B cell (primary cell): Measurements from ENCODE around the gene HES2. TPM values are rescaled to one million over a fixed set of nuclear protein-coding genes. Genes with fewer than 3 reads are reported as not detected.
A peak's percentile ranks its signal among the peaks of the same experiment; 100 is the strongest.

Source experiments
- ATAC-seq: fragments of 200-7000 bp; cut with Tn5 transposase; one replicate; pipeline ENCODE4 v1.10.0; 2021; ENCODE audit warnings: low read depth, mild to moderate bottlenecking, moderate number of reproducible peaks, moderate library complexity
- CTCF ChIA-PET: fragments of 350-600 bp; sonication (Branson Sonifier 250); formaldehyde crosslinking; loops from one replicate; lab custom pipeline; 2021; ENCODE audit warnings: antibody characterized with exemption, inconsistent platforms; lab: Charles Lee
- POLR2A ChIA-PET: fragments of 350-600 bp; sonication (Branson Sonifier 250); formaldehyde crosslinking; loops from one replicate; lab custom pipeline; 2021; ENCODE audit warnings: antibody characterized with exemption; lab: Charles Lee
- DNase-seq: peaks from one replicate; pipeline ENCODE4 v3.0.0; 2013
- H2AFZ ChIP-seq: 2 replicates; pipeline ENCODE4 v1.6.1; 2012; ENCODE audit warnings: mild to moderate bottlenecking, low read depth, low read length; ENCODE audit not compliant: insufficient read depth, poor library complexity, severe bottlenecking
- H3K27ac ChIP-seq, 2 donors: 1 replicate in 1 of 2; 2 replicates in 1 of 2; pipeline ENCODE4 v1.5.1; 2012 to 2013; ENCODE audit warnings: low read length in 2 of 2, mild to moderate bottlenecking in 2 of 2, moderate library complexity in 1 of 2
- H3K27me3 ChIP-seq, 4 experiments: fragments of 200-600 bp in 1 of 4; sonication (generic) in 1 of 4; replicated peaks in 1 of 4; 1 replicate in 2 of 4; 2 replicates in 2 of 4; pipeline versions ENCODE4 v1.6.1 to v1.7.0; 2013 to 2016; ENCODE audit warnings: low read length in 3 of 4, mild to moderate bottlenecking in 2 of 4, mixed read lengths in 1 of 4, moderate library complexity in 1 of 4; ENCODE audit not compliant: insufficient read depth in 4 of 4, control insufficient read depth in 3 of 4; ENCODE audit errors: control extremely low read depth in 1 of 4
- H3K36me3 ChIP-seq, 2 experiments: replicated peaks in 1 of 2; 1 replicate in 1 of 2; 2 replicates in 1 of 2; pipeline versions ENCODE4 v1.6.1 to v1.7.1; 2013; ENCODE audit warnings: low read length in 1 of 2; ENCODE audit not compliant: insufficient read depth in 2 of 2, control insufficient read depth in 1 of 2; ENCODE audit errors: control extremely low read depth in 1 of 2, extremely low read depth in 1 of 2
- H3K4me1 ChIP-seq, 2 donors: fragments of 200-600 bp in 1 of 2; sonication (generic) in 1 of 2; 1 replicate in 1 of 2; 2 replicates in 1 of 2; pipeline versions ENCODE4 v1.5.1 to v1.6.1; 2013 to 2017; ENCODE audit warnings: low read length in 2 of 2; ENCODE audit not compliant: control insufficient read depth in 2 of 2, insufficient read depth in 2 of 2
- H3K4me2 ChIP-seq: replicated peaks from 2 replicates; pipeline ENCODE3; 2012; ENCODE audit warnings: mild to moderate bottlenecking, low read depth, low read length; ENCODE audit not compliant: poor library complexity, severe bottlenecking
- H3K4me3 ChIP-seq, 5 experiments: fragments of 200-600 bp in 1 of 5; sonication (generic) in 1 of 5; 1 replicate in 3 of 5; 2 replicates in 2 of 5; pipeline versions ENCODE4 v1.5.1 to v1.7.0; 2011 to 2016; ENCODE audit warnings: low read length in 4 of 5, mild to moderate bottlenecking in 4 of 5, low read depth in 2 of 5, control low read depth in 1 of 5, moderate library complexity in 1 of 5; ENCODE audit not compliant: insufficient read depth in 1 of 5; ENCODE audit errors: control extremely low read depth in 1 of 5, extremely low read depth in 1 of 5
- H3K79me2 ChIP-seq: fragments of 200-600 bp; sonication (generic); one replicate; pipeline ENCODE4 v1.6.0; 2016; ENCODE audit warnings: low read length; ENCODE audit not compliant: control insufficient read depth, insufficient read depth
- H3K9ac ChIP-seq: fragments of 200-600 bp; sonication (generic); 2 replicates; pipeline ENCODE4 v1.6.1; 2017; ENCODE audit warnings: mild to moderate bottlenecking, low read length, moderate library complexity
- H3K9me3 ChIP-seq, 3 donors: one replicate each; pipeline versions ENCODE4 v1.6.1 to v1.7.1; 2013; ENCODE audit warnings: low read length in 2 of 3; ENCODE audit not compliant: control insufficient read depth in 2 of 3, insufficient read depth in 1 of 3; ENCODE audit errors: control extremely low read depth in 1 of 3
- H4K20me1 ChIP-seq: 2 replicates; pipeline ENCODE4 v1.6.0; 2012; ENCODE audit warnings: mild to moderate bottlenecking, low read length; ENCODE audit not compliant: insufficient read depth, control insufficient read depth, poor library complexity, severe bottlenecking
- H3K27ac Mint-ChIP-seq: one replicate; pipeline ENCODE4 v1.8.0; 2021; ENCODE audit warnings: mixed read lengths
- H3K27me3 Mint-ChIP-seq: one replicate; pipeline ENCODE4 v1.8.0; 2021; ENCODE audit warnings: mixed read lengths
- H3K4me1 Mint-ChIP-seq: one replicate; pipeline ENCODE4 v1.8.0; 2021; ENCODE audit warnings: mixed read lengths
- H3K4me3 Mint-ChIP-seq: one replicate; pipeline ENCODE4 v1.8.0; 2021; ENCODE audit warnings: mixed read lengths
- H3K9me3 Mint-ChIP-seq: one replicate; pipeline ENCODE4 v1.8.0; 2022; ENCODE audit warnings: mixed read lengths; ENCODE audit not compliant: insufficient read depth
- CTCF ChIP-seq: fragments of 200-600 bp; IDR thresholded peaks from one replicate; pipeline ENCODE4 v1.8.0; 2022; ENCODE audit warnings: antibody characterized with exemption, mild to moderate bottlenecking
- EZH2 ChIP-seq: IDR thresholded peaks from 2 replicates; pipeline ENCODE4 v1.6.1; 2012; ENCODE audit warnings: borderline replicate concordance, low read depth, mild to moderate bottlenecking, moderate library complexity, low read length; ENCODE audit not compliant: insufficient read depth, poor library complexity, severe bottlenecking
- WGBS: methylation state at CpG from one replicate; pipeline ENCODE4 v1.1.5; 2013; ENCODE audit warnings: missing lambda C conversion rate; ENCODE audit not compliant: insufficient coverage; 5-methylcytosine and 5-hydroxymethylcytosine counted together
- intact Hi-C: fragments of 100-400 bp; cut with micrococcal nuclease; formaldehyde crosslinking; loops from one replicate; pipeline ENCODE4 v1.10.0; 2022
- polyA plus RNA-seq: library from polyadenylated mRNA; depleted of rRNA; stranded (reverse); fragments of >200 nt; gene quantifications from 2 replicates; pipeline ENCODE4 v1.2.3, GENCODE V29; 2012
- total RNA-seq, 2 donors: library from RNA; stranded (reverse); fragments of 120-200 nt in 1 of 2; gene quantifications; 1 replicate in 1 of 2; 2 replicates in 1 of 2; pipeline versions ENCODE4 v1.2.3 to v1.2.4, GENCODE V29; 2013 to 2022

Gene HES2
- total and polyA plus RNA-seq, 2 donors (not counting 1 experiment from before 2014, with no cell fraction given) = not detected

DNA sequence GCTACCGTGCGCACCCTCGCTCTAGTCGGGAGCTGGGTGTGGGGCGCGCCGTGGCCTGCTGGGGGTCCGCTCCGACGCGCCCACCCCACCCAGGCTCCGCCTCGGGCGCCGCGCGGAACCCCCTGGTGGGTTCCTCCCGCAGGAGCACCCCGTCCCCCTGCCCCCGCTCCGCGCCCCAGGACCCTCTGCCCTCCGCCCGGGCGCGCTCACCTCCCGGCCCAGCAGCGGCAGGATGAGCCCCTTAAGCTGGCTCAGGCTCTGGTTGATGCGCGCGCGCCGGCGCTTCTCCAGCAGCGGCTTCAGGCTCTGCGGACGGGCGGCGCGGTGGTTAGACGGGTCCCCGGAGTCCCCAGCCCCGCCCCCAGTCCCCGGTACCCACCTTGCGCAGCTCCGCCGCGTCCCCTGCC, 319 bp downstream of the HES2 start:
- ChIA-PET CTCF (interaction anchor here (6.1 kb wide), 1 partner anchor 20 kb away, joined by 53 read pairs; no protein-coding TSS in a partner anchor), POLR2A (no interaction called here)
- Histone ChIP-seq H3K27me3 (peaks cover 0 to 76% (median 36%) of the 10 kb centered on the region in 4 experiments), H3K4me2 (peak overlapping the region; percentile 71), H3K9ac (peak overlapping the region; percentile 19), H3K79me2 (no peaks in the 10 kb centered on the region), H3K4me3 (peak overlapping the region in 2 of 5 experiments; percentile 23 to 39), H3K9me3 (peaks cover 0 to 6% (median 0%) of the 10 kb centered on the region in 3 donors), H3K4me1 (peaks cover 24 to 36% of the 10 kb centered on the region in 2 donors), H3K27ac (no peak overlapping the region), H3K36me3 (no peaks in the 10 kb centered on the region), H2AFZ (peak overlapping the region; percentile 22), H4K20me1 (no peaks in the 10 kb centered on the region)
- Mint-ChIP-seq H3K4me3 (no peak overlapping the region), H3K4me1 (peaks cover 17% of the 10 kb centered on the region), H3K27ac (no peak overlapping the region), H3K27me3 (peaks cover 55% of the 10 kb centered on the region), H3K9me3 (no peaks in the 10 kb centered on the region)
- intact Hi-C loops = no loop called here
- 4% methylated on average over 48 of the region's 48 CpGs for WGBS
- DNase-seq = no peak
- TF ChIP-seq EZH2 (no peak), CTCF (no peak)
- no peak for ATAC-seq

DNA sequence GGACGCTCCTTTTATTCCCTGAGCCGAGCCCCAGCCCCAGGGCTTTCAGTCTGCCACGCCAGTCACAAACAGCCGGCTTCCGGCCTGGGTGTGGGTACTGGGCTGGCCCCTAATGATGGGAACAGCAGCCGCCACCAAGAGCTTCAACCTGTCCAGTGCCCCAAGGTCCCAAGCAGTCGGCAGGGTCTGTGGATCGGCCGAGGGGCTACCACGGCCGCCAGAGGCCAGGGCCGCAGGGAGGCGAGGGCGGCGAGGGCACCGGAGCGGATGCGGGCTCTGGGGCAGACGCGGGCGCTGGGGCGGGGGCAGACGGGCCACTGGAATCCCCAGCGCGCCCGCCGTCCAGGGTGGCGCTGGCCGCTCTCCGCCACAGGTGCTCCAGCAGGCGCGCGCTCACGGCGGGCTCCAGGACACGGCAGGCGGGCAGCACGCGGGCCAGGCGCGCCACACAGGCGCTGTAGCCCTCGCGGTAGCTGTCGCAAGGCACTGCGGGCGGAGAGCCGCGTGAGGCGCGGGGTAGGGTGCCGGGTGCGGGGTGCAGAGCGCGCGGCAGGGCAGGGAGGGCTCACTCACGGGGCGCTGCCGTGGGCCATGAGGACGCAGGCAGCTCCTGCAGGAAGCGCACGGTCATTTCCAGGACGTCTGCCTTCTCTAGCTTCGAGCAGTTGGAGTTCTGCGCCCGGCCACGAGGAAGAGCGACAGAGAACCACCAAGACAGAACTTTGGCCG, 887 bp downstream of the HES2 start:
- Histone ChIP-seq H3K27ac (no peak overlapping the region), H3K4me3 (no peak overlapping the region), H3K79me2 (no peaks in the 10 kb centered on the region), H3K9me3 (peaks cover 0 to under 1% (median 0%) of the 10 kb centered on the region in 3 donors), H3K27me3 (peaks cover 0 to 73% (median 31%) of the 10 kb centered on the region in 4 experiments), H3K4me1 (peaks cover 20 to 31% of the 10 kb centered on the region in 2 donors), H2AFZ (no peak overlapping the region), H3K9ac (no peak overlapping the region), H4K20me1 (no peaks in the 10 kb centered on the region), H3K36me3 (no peaks in the 10 kb centered on the region), H3K4me2 (peak overlapping the region; percentile 71)
- ChIA-PET POLR2A (no interaction called here), CTCF (interaction anchor here (6.1 kb wide), 1 partner anchor 20 kb away, joined by 53 read pairs; no protein-coding TSS in a partner anchor)
- intact Hi-C loops = no loop called here
- DNase-seq (no peak), ATAC-seq (no peak)
- H3K9me3 Mint-ChIP-seq = no peaks in the 10 kb centered on the region
- peak overlapping the region; percentile 47 for H3K4me3 Mint-ChIP-seq
- WGBS = 14% methylated on average over 68 of the region's 69 CpGs
- H3K27me3 Mint-ChIP-seq = peaks cover 53% of the 10 kb centered on the region
- TF ChIP-seq EZH2 (no peak), CTCF (no peak)
- H3K27ac Mint-ChIP-seq = no peak overlapping the region
- H3K4me1 Mint-ChIP-seq = peaks cover 12% of the 10 kb centered on the region
